Measurements from ENCODE around the gene CXorf58. TPM values are rescaled to one million over a fixed set of nuclear protein-coding genes. Genes with fewer than 3 reads are reported as not detected.
"Not testable (repeated sequence)": the region's sequence is repeated elsewhere in the genome, so short reads cannot be mapped to it uniquely, and the experiment has no call there.

The CXorf58 gene
- total RNA-seq, 1 experiment from 2014 or later, result not detected

DNA sequence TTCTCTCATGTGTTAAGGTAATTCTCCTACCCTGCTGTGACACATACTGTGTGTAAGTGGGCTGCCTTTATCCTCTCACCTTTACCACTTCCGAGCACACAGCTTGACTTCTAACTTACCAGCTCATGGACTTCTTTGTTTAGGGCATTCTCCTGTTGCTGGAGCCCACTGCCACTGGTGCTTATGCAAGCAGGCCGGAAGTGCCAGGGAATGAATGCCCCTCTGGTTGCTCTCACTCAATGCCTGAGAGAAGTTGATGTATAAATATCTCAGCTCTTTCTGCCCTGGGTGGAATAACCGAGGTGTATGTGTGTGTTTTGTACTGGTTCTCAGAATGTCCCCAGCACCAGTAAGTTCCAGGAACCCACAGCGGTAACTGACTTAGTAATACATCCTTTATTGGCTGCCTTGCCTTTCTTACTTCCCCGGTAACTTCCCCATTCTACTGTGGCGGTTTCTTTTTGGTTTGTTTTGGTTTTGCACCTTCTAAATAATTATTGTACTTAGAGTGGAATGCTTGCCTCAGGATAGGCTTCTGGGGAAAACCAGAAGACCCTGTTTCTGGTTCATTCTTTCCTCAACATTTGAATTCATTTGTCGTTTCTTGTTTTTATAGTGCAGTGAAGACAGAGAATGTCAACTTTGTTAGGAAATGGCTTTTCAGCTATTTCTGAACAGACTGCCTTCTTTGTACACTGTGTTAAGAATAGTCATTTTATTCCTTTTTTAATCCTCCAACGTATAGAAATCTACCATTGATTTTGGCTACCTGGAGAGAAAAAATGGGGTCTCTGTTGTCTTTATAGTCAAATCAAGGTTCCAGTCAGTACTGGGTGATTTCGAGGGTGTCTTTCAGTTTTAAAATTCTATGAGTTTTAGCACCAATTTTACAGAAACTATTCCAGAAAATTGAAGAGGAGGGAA, 45.4 kb downstream of the CXorf58 start:
- DNase-seq (ENCODE audit: low spot score), result no peak

DNA sequence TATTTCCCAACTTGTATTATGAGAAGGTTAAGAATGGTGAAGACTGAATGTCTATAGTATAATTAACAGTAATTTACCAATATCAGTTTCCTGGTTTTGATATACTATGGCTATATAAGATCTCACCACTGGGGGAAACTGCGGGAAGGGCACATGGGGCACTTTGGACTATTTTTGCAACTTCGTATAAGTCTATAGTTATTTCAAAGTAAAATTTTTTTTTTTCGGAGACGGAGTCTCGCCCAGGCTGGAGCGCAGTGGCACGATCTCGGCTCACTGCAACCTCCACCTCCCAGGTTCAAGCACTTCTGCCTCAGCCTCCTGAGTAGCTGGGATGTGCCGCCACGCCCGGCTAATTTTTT, 46.1 kb downstream of the CXorf58 start:
- DNase-seq (ENCODE audit: low spot score), result no peak

GRCh38 chrX:23954396-23954795, 46.6 kb downstream of the CXorf58 start:
- DNase-seq (ENCODE audit: low spot score), result no peak

GRCh38 chrX:23959781-23960180, 52.0 kb downstream of the CXorf58 start:
- no peak for DNase-seq (ENCODE audit: low spot score)

GRCh38 chrX:23964191-23964590, 56.4 kb downstream of the CXorf58 start:
- DNase-seq (ENCODE audit: low spot score), result no peak

GRCh38 chrX:23965630-23966029, 57.8 kb downstream of the CXorf58 start:
- not testable (repeated sequence) for DNase-seq (ENCODE audit: low spot score)

GRCh38 chrX:23978491-23978890, 70.7 kb downstream of the CXorf58 start:
- DNase-seq (ENCODE audit: low spot score), result no peak

GRCh38 chrX:23980011-23980441, 72.2 kb downstream of the CXorf58 start:
- DNase-seq (ENCODE audit: low spot score), result no peak

GRCh38 chrX:23981222-23981621, 73.4 kb downstream of the CXorf58 start:
- DNase-seq (ENCODE audit: low spot score), result no peak

DNA sequence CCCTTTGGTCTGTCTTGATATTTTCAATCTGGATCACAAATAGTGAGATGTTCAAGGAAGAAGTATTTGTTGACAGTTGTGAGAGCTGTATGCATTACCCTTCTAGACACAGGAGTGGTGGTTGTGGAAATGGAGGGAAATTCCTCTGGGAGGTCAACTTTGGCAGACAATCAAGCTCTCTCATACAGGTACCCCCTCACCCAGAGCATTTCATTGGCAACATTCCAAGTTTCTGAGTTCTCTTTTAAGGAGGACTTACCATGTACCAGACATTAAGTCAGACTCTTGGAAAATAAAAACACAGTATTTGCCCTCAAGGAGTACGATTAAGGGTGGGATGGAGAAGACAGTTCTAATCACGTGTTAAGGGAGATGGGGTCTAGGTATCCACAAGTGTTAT, 73.9 kb downstream of the CXorf58 start:
- DNase-seq (ENCODE audit: low spot score), result no peak

GRCh38 chrX:23982891-23983290, 75.1 kb downstream of the CXorf58 start:
- no peak for DNase-seq (ENCODE audit: low spot score)

Other genes starting within 250 kb of the CXorf58 start
- 87.4 and 89.7 TPM in 2 replicates for gene PRDX4, start 240.5 kb upstream of the CXorf58 start, total RNA-seq (2014; rRNA removed; shearing (Covaris generic))
- gene ACOT9, start 164.7 kb upstream of the CXorf58 start, total RNA-seq (2014; rRNA removed; shearing (Covaris generic)), result 6.1 and 6.7 TPM in 2 replicates
- 70.2 and 80.5 TPM in 2 replicates for gene SAT1, start 124.8 kb upstream of the CXorf58 start, total RNA-seq (2014; rRNA removed; shearing (Covaris generic))
- gene APOO, start 68 bp upstream of the CXorf58 start, total RNA-seq (2014; rRNA removed; shearing (Covaris generic)), result 5.2 and 6.4 TPM in 2 replicates
- gene KLHL15, start 119.2 kb downstream of the CXorf58 start, total RNA-seq (2014; rRNA removed; shearing (Covaris generic)), result 2.3 and 2.4 TPM in 2 replicates
- gene EIF2S3, start 146.9 kb downstream of the CXorf58 start, total RNA-seq (2014; rRNA removed; shearing (Covaris generic)), result 89.8 and 95.2 TPM in 2 replicates
- 10.5 and 11.9 TPM in 2 replicates for gene ZFX, start 241.7 kb downstream of the CXorf58 start, total RNA-seq (2014; rRNA removed; shearing (Covaris generic))

All from HT-29 (cell line).